Ovary (tissue), 9 donors: ENCODE measurements around the gene MPHOSPH9. TPM values are rescaled to one million over a fixed set of nuclear protein-coding genes. Genes with fewer than 3 reads are reported as not detected.
A peak's percentile ranks its signal among the peaks of the same experiment; 100 is the strongest.

Experiments used
- DNase-seq, 5 donors: peaks; one replicate each; pipeline ENCODE4 v3.0.0-alpha.2; 2019 to 2020
- H3K27ac ChIP-seq, 2 donors: fragments of 200-600 bp; one replicate each; pipeline versions ENCODE4 v1.5.1 to v1.8.0; 2019 to 2022
- H3K27me3 ChIP-seq: fragments of 200-600 bp; one replicate; pipeline ENCODE4 v1.8.0; 2022
- H3K36me3 ChIP-seq: fragments of 200-600 bp; sonication (generic); one replicate; pipeline ENCODE4 v1.5.1; 2019
- H3K4me1 ChIP-seq: one replicate; pipeline ENCODE4 v1.8.1; 2013; ENCODE audit warnings: mild to moderate bottlenecking, moderate library complexity; ENCODE audit not compliant: insufficient read depth
- H3K4me3 ChIP-seq: fragments of 200-600 bp; sonication (generic); one replicate; pipeline ENCODE4 v1.5.1; 2017
- H3K9me3 ChIP-seq, 2 donors: fragments of 200-600 bp in 1 of 2; sonication (generic) in 1 of 2; one replicate each; pipeline versions ENCODE4 v1.5.1 to v1.8.1; 2013 to 2019; ENCODE audit warnings: mild to moderate bottlenecking in 1 of 2, moderate library complexity in 1 of 2
- EP300 ChIP-seq: sonication (generic); formaldehyde crosslinking; IDR thresholded peaks from one replicate; pipeline ENCODE4 v1.6.1; 2017; ENCODE audit warnings: antibody characterized with exemption
- POLR2A ChIP-seq: fragments of 450-650 bp; IDR thresholded peaks from one replicate; pipeline ENCODE4 v1.6.1; 2017; ENCODE audit warnings: antibody characterized with exemption, mild to moderate bottlenecking, moderate library complexity
- WGBS, 3 donors: extraction: QIAGEN DNeasy Blood & Tissue Kit in 1 of 3; methylation state at CpG; one replicate each; pipeline versions ENCODE4 v1.1.5 to v1.1.7; 2013 to 2017; 5-methylcytosine and 5-hydroxymethylcytosine counted together
- intact Hi-C, 4 donors: fragments of 100-400 bp; cut with DNase I; formaldehyde crosslinking; loops; one replicate each; pipeline versions ENCODE4 v1.11.0 to v1.15.1; 2022 to 2023
- polyA plus RNA-seq, 2 donors: library from polyadenylated mRNA; stranded (reverse); fragments of 200-250 nt in 1 of 2; fragments of 350-450 nt in 1 of 2; fragmentation: Illumina TruSeq in 1 of 2; extraction: RNeasy Lipid Tissue Mini Kit (QIAGEN cat#74804) in 1 of 2; gene quantifications; one replicate each; pipeline ENCODE4 v1.2.3, GENCODE V29; 2013 to 2014
- total RNA-seq, 7 donors: library from RNA; depleted of rRNA in 2 of 7; stranded (reverse); fragments of >200 nt in 2 of 7; fragmentation: NEBNext Ultra II Directional in 3 of 7; extraction: Animal tissue kit (Norgen Biotek cat#: 25700) in 3 of 7; gene quantifications; one replicate each; pipeline versions ENCODE4 v1.1.0 to v1.2.4, GENCODE V29; 2016 to 2023
- TF ChIP-seq, protein P1 (sequence below), 3 donors: fragments of 450-650 bp in 2 of 3; fragments of 200-600 bp in 1 of 3; IDR thresholded peaks; one replicate each; pipeline versions ENCODE4 v1.5.1 to v1.8.0; 2016 to 2022; ENCODE audit warnings: antibody characterized with exemption in 3 of 3, mild to moderate bottlenecking in 1 of 3
- donor health status: DM: no; HTN: no; CAD: no; lungs with moderate emphysema.
- donor health status: DM: no; HTN: no; CAD: no.
- donor health status: Bipolar disorder and iron deficiency.
- donor health status: DM: yes; HTN: yes; CAD: no.
- donor health status: DM: no; HTN: no; CAD: no.
- donor health status: DM: yes; HTN: yes; CAD: no.

The MPHOSPH9 gene
- total and polyA plus RNA-seq, 9 donors: 4.2 to 28.4 (median 19.4) TPM

DNA sequence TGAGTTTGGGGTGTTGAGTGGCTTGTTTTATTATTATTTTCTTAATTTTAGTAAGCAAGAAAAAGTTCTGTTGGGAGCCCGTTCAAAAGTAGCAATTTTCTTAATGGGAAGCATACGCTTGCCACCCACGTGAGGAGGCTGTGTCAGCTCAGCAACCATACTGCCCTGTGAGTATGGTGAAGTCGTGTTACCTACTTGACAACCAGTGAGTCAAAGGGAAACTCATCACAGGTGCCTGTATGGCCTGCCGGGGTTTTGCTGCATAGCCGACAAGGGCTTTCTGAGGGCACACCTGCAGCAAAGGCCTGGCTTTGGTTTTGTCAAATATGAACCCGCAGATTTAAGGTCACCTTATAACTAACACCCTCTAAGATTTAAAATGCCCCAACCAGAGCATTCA is 113.1 kb downstream of the MPHOSPH9 start:
- TF ChIP-seq, protein P1, sequence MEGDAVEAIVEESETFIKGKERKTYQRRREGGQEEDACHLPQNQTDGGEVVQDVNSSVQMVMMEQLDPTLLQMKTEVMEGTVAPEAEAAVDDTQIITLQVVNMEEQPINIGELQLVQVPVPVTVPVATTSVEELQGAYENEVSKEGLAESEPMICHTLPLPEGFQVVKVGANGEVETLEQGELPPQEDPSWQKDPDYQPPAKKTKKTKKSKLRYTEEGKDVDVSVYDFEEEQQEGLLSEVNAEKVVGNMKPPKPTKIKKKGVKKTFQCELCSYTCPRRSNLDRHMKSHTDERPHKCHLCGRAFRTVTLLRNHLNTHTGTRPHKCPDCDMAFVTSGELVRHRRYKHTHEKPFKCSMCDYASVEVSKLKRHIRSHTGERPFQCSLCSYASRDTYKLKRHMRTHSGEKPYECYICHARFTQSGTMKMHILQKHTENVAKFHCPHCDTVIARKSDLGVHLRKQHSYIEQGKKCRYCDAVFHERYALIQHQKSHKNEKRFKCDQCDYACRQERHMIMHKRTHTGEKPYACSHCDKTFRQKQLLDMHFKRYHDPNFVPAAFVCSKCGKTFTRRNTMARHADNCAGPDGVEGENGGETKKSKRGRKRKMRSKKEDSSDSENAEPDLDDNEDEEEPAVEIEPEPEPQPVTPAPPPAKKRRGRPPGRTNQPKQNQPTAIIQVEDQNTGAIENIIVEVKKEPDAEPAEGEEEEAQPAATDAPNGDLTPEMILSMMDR (IDR thresholded peaks at IDR 0.05): no peak
- TF ChIP-seq EP300 (no peak), POLR2A (no peak)
- no peaks in the 10 kb centered on the region for H3K36me3 ChIP-seq
- peaks cover 49% of the 10 kb centered on the region for H3K4me1 ChIP-seq
- H3K27me3 ChIP-seq: no peaks in the 10 kb centered on the region
- H3K27ac ChIP-seq: no peak overlapping the region
- no peak for DNase-seq
- intact Hi-C loops: no loop called here
- no peaks in the 10 kb centered on the region for H3K9me3 ChIP-seq
- H3K4me3 ChIP-seq: no peak overlapping the region
- WGBS, 3 donors: 94 to 98% (median 96%) methylated on average over 7 of the region's 7 CpGs

DNA sequence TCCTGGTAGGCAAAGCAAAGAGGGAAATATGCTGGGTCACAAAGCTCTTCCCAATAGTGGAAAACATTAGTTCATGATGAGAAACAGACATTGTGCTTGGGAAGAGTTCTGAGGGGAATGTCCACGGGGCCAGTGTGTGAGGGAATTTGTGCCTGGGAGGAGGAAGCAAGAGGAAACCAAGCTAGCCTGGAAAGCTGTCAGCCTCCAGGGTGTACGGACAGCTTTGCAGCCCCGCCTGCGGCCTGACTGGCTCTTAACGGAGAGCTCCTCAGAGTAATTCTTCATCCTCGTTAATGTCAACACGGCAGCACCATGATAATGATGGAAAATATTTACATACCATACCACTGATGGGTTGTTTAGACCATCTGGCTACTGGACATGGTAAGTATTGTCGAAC is 114.4 kb downstream of the MPHOSPH9 start:
- DNase-seq: peak; percentile 65 to 79 (median 72)
- H3K9me3 ChIP-seq: no peaks in the 10 kb centered on the region
- WGBS, 3 donors: 13 to 40% (median 19%) methylated on average over 8 of the region's 8 CpGs
- peaks cover 56% of the 10 kb centered on the region for H3K4me1 ChIP-seq
- H3K27ac ChIP-seq: peak overlapping the region; percentile 27 to 89
- TF ChIP-seq EP300: no peak
- no peak for TF ChIP-seq POLR2A
- TF ChIP-seq, protein P1 (IDR thresholded peaks at IDR 0.05): no peak
- intact Hi-C loops: no loop called here
- H3K27me3 ChIP-seq: no peaks in the 10 kb centered on the region
- no peak overlapping the region for H3K4me3 ChIP-seq
- no peaks in the 10 kb centered on the region for H3K36me3 ChIP-seq

DNA sequence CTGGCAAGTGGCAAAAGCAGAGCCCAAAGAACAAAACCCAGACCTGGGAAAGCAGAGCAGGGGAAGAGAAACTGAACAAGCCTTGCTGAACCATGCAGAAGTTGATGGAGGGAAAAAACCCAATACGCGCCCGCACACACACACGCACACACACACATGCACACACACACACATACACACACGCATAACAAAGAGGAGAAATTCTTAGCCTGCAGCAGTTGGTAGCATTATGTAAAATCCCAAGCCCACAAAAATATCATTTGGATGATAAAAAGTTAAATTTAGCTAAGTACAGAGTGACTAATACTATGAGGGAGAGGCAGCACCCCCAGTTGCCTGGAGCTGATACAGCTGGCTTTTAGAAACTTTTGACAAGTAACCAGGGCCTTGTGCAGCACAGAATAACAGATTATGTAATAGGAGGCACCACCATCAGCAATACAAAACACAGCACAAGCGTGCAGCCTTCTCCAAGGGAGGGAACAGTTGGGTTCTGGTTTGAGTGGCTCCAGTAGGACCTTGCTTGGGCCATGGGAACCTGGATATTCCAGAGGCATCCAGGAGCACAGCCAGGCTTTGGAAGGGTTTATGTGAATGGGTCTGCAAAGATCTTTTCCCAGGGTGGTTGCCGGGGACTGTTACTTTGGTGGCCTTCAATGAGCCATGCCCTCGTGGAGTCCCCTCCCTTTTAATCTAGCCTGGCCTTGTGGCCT is 117.4 kb downstream of the MPHOSPH9 start:
- no peaks in the 10 kb centered on the region for H3K27me3 ChIP-seq
- 11 to 16% (median 16%) methylated on average over 8 of the region's 8 CpGs for WGBS, 3 donors
- peak; percentile 76 to 89 (median 77) for DNase-seq
- peak overlapping the region; percentile 53 to 89 for H3K27ac ChIP-seq
- no peaks in the 10 kb centered on the region for H3K9me3 ChIP-seq
- intact Hi-C loops: no loop called here
- no peak overlapping the region for H3K4me3 ChIP-seq
- no peaks in the 10 kb centered on the region for H3K36me3 ChIP-seq
- H3K4me1 ChIP-seq: peaks cover 65% of the 10 kb centered on the region
- TF ChIP-seq, protein P1 (IDR thresholded peaks at IDR 0.05): peak in 1 of 3 donors; percentile 3
- TF ChIP-seq EP300: no peak

DNA sequence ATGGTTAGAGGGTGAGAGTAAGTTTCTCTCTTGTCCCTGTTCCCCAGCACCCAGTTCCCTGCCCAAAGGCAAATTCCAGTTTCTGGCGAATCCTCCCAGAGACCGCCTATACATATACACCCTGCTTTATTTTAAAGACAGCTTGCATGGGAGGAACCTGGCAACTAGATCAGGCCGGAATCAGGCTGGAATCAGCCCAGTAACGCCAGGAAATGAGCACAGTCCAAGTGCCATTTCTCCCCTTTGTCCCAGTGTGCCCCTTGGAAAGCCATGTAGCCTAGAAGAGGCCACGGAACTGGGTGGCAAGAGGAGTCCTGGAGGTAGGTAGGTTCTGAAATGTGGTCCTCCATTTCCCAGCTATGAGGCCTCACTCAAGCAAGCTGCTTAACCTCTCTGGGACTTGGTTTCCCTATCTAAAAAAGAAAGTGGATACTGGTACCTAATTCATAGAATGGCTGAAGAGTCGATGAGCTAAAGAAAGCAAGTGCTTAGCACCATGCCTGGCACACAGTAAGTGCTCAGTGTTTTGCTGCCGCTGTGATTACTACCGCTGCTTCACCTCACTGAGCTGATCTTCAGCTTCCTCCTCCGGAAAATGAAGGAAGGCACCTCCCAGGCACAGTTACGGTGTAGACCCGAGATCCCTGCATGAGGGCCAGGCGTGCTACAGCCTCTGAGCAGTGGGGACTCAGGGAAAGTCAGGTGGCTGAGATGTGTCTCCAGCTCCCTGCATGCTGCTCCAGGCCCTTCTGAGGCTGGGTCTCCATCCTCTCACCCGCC is 118.4 kb downstream of the MPHOSPH9 start:
- 80 to 90% (median 82%) methylated on average over 13 of the region's 13 CpGs for WGBS, 3 donors
- Histone ChIP-seq H3K4me1 (peaks cover 60% of the 10 kb centered on the region), H3K27ac (peak overlapping the region; percentile 53 to 89), H3K4me3 (no peak overlapping the region), H3K9me3 (no peaks in the 10 kb centered on the region), H3K27me3 (no peaks in the 10 kb centered on the region), H3K36me3 (no peaks in the 10 kb centered on the region)
- intact Hi-C loops: loop anchor here in 1 of 4 donors (5.0 kb wide), 1 partner anchor 33 kb away; no protein-coding TSS in a partner anchor
- no peak for TF ChIP-seq EP300
- no peak for TF ChIP-seq POLR2A
- TF ChIP-seq, protein P1 (IDR thresholded peaks at IDR 0.05): no peak
- DNase-seq: no peak
